NB4 (cell line): ENCODE measurements around the gene MRM3.
"Not testable (repeated sequence)": the region's sequence is repeated elsewhere in the genome, so short reads cannot be mapped to it uniquely, and the experiment has no call there.

Experiments
- DNase-seq: peaks from one replicate; pipeline ENCODE4 v3.0.0; 2010; ENCODE audit warnings: low read depth
- H3K4me3 ChIP-seq: one replicate; pipeline ENCODE4 v1.5.1; 2011; ENCODE audit warnings: mild to moderate bottlenecking, low read depth, low read length, moderate library complexity
- MYC ChIP-seq: IDR thresholded peaks from 2 replicates; pipeline ENCODE4 v1.6.1; 2011; ENCODE audit warnings: low read depth, low read length
- POLR2A ChIP-seq: IDR thresholded peaks from 2 replicates; pipeline ENCODE4 v1.6.1; 2011; ENCODE audit warnings: mild to moderate bottlenecking; ENCODE audit not compliant: insufficient read length; ENCODE audit errors: extremely low read depth
- TF ChIP-seq, protein P1 (sequence below): IDR thresholded peaks from 2 replicates; pipeline ENCODE4 v1.6.1; 2011; ENCODE audit warnings: low read depth, low read length
- TF ChIP-seq, protein P2 (sequence below): IDR thresholded peaks from one replicate; pipeline ENCODE4 v1.5.1; 2012; ENCODE audit warnings: low read depth, low read length

MRM3 gene

DNA sequence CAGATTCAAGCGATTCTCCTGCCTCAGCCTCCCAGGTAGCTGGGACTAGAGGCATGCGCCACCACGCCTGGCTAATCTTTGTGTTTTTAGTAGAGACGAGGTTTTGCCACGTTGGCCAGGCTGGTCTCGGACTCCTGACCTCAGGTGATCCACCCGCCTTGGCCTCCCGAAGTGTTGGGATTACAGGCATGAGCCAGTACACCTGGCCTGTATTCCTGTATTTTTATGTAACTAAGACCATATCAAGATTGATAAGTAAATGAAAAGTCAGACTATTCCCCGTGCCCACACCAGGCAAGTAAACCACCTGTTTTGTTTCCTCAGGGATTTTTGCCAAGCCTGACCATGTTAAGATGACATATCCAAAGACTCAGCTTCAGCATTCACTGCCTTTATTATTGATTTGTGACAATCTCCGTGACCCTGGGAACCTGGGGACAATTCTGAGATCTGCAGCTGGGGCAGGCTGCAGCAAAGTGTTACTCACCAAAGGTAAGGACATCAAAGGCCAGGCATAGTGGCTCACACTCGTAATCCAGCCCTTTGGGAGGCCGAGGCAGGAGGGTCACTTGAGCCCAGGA is 5.6 kb downstream of the MRM3 start:
- H3K4me3 ChIP-seq: no peak overlapping the region
- DNase-seq: no peak
- TF ChIP-seq POLR2A (no peak), MYC (no peak)
- TF ChIP-seq, protein P1, sequence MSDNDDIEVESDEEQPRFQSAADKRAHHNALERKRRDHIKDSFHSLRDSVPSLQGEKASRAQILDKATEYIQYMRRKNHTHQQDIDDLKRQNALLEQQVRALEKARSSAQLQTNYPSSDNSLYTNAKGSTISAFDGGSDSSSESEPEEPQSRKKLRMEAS: no peak
- TF ChIP-seq, protein P2, sequence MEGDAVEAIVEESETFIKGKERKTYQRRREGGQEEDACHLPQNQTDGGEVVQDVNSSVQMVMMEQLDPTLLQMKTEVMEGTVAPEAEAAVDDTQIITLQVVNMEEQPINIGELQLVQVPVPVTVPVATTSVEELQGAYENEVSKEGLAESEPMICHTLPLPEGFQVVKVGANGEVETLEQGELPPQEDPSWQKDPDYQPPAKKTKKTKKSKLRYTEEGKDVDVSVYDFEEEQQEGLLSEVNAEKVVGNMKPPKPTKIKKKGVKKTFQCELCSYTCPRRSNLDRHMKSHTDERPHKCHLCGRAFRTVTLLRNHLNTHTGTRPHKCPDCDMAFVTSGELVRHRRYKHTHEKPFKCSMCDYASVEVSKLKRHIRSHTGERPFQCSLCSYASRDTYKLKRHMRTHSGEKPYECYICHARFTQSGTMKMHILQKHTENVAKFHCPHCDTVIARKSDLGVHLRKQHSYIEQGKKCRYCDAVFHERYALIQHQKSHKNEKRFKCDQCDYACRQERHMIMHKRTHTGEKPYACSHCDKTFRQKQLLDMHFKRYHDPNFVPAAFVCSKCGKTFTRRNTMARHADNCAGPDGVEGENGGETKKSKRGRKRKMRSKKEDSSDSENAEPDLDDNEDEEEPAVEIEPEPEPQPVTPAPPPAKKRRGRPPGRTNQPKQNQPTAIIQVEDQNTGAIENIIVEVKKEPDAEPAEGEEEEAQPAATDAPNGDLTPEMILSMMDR: no peak

DNA sequence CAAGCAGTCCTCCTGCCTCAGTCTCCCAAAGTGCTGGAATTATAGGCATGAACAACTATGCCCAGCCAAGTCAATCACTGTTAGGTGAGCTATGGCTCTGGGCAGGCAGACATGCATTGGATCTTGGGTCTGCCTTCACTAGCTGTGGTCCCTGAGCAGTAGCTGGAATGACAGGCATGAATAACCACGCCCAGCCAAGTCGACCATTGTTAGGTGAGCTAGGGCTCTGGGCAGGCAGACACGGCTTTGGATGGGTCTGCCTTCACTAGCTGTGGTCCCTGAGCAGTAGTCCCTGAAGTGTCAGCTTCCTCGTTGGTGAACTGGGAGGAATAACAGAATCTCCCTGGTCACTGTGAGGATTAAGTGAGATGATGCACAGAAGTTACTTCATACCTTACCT is 6.4 kb downstream of the MRM3 start:
- H3K4me3 ChIP-seq: no peak overlapping the region
- no peak for DNase-seq
- TF ChIP-seq MYC (no peak), POLR2A (no peak)
- TF ChIP-seq, protein P2: no peak
- TF ChIP-seq, protein P1: no peak

DNA sequence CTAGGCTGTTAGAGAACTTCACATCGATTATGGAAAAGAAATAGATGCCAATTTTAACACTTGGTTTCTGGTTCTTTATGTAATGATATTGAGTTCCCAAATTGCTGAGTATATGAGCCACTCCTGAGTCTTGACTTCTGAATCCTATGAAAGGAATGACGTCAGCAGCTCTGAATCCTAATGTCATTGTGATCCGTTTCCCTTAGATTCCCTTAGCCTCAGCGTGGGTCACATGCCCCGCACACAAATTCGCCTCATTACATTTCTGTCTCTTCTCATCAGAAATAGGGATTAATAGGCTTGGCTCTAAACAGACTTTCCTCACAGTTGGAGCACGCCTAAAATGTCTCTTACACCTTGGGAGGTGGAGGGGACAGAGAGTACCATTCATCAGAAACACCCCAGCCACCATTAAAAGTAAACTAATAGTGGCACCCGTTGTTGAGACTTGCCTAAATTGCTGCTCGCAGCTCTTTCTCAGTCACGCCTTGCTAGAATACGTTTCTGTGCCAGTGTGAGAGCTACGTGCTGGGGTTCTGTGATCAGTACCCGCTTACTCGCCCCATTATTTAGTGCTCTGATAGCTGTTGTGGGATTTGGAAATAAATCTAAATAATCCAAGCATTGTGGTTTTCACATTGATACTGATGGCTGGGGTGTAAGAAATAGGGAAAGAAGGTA is 7.1 kb downstream of the MRM3 start:
- no peak for DNase-seq
- no peak for TF ChIP-seq POLR2A
- TF ChIP-seq, protein P2: no peak
- no peak for TF ChIP-seq MYC
- TF ChIP-seq, protein P1: no peak
- no peak overlapping the region for H3K4me3 ChIP-seq

DNA sequence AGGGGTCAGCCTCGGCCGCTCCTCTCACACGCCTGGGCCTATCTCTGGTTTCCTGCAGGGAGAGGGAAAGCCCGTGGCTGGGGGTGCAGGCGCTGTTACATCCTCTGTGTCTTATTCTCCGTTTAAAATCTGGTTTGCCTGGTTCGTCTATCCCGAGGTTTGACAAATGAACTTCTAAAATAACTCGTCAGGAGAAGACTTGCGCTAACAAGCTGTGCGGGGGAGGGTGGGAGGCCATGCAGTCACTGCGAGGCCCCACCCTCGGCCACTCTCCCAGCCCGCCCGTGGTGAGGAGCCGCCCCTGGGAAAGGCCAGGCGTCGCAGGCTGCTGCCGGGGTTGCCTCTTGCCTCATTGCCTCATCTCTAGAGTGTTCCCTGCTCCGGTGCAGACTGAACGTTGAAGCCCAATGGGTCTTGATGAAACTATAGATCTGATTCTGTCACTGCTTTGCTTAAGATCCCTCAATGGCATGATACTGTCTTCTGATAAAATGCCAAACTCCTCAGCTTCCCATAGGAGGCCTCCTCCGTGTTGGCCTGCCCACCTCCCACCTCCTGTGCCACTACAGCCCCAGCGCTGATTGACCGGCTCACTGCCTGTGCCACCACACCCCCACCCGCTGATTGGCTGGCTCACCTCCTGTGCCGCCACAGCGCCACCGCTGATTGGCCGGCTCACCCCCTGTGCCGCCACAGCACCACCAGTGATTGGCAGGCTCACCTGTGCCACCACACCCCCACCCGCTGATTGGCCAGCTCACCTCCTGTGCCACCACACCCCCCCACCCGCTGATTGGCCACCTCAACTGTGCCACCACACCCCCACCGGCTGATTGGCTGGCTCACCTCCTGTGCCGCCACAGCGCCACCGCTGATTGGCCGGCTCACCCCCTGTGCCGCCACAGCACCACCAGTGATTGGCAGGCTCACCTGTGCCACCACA is 8.0 kb downstream of the MRM3 start:
- H3K4me3 ChIP-seq, DNase-seq: not testable (repeated sequence)

DNA sequence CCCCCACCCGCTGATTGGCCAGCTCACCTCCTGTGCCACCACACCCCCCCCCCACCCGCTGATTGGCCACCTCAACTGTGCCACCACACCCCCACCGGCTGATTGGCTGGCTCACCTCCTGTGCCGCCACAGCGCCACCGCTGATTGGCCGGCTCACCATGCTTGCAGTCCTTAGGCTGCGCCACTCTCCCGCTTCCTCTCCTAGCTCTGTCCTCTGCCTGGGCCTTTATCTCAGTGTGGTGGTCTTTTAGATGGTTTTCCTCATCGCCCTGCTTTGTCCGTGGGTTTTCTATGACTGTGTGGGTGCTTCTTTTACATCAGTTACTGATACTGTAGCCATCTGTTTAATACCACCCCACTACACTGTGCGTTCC is 8.7 kb downstream of the MRM3 start:
- not testable (repeated sequence) for H3K4me3 ChIP-seq, DNase-seq

DNA sequence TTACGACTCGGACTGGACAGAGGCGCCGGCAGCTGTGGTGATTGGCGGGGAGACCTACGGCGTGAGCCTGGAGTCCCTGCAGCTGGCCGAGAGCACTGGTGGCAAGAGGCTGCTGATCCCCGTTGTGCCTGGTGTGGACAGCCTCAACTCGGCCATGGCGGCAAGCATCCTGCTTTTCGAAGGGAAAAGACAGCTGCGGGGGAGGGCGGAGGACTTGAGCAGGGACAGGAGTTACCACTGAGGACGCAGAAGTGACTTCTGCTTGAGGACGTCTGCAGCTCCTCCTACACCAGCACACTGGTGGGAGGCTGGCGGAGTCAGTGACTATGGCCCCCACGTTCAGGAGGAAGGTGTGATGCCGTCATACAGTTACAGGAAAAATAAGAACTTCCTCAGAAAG is 9.7 kb downstream of the MRM3 start:
- no peak overlapping the region for H3K4me3 ChIP-seq
- DNase-seq: no peak
- TF ChIP-seq MYC (no peak), POLR2A (no peak)
- TF ChIP-seq, protein P2: no peak
- TF ChIP-seq, protein P1: no peak

DNA sequence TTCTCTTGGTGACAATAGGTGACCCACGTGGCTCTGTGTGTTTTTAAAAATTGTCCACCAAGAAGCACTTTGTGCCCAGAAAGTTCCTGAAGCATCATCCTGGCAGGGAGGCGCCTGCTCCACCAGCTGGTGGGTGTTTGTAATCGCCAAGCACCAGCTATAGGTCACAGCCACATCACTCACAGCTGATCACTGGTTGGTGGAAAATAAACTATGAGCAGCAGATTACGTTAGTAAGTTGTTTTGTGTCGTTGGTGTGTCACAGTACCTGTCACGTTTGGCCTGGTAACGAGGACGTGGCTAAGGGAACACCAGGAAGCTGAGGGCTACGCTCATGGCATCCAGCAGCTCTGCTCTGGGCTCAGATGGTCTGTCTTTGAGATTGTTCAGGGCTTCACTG is 10.1 kb downstream of the MRM3 start:
- no peak for DNase-seq
- TF ChIP-seq, protein P1: no peak
- no peak for TF ChIP-seq POLR2A
- no peak for TF ChIP-seq MYC
- TF ChIP-seq, protein P2: no peak
- no peak overlapping the region for H3K4me3 ChIP-seq
